ENCODE measurements around the gene BBS9. TPM values are rescaled to one million over a fixed set of nuclear protein-coding genes. Genes with fewer than 3 reads are reported as not detected.

Gene BBS9
- total and polyA plus RNA-seq, 2 experiments from 2014 or later, result 27.2 to 66.1 TPM

GRCh38 chr7:33589911-33590310, 460.5 kb downstream of the BBS9 start:
- Histone ChIP-seq H3K79me2 (replicated peaks; ENCODE audit: insufficient read depth) (no peaks in the 10 kb centered on the region), H3K4me1 (ENCODE audit: insufficient read depth) (peaks cover 4% of the 10 kb centered on the region; the same call in 1 of the 2 replicates), H3K4me2 (no peak overlapping the region), H4K20me1 (replicated peaks; ENCODE audit: insufficient read depth) (no peaks in the 10 kb centered on the region), H3K4me3 (no peak overlapping the region), H3K27ac (ENCODE audit: low read depth) (no peak overlapping the region), H2AFZ (no peak overlapping the region), H3K36me3 (ENCODE audit: insufficient read depth) (no peaks in the 10 kb centered on the region), H3K27me3 (ENCODE audit: insufficient read depth) (no peaks in the 10 kb centered on the region), H3F3A (replicated peaks; ENCODE audit: low read depth) (no peaks in the 10 kb centered on the region), H3K9me2 (ENCODE audit: insufficient read depth) (no peaks in the 10 kb centered on the region)
- no peak for DNase-seq (ENCODE audit: low spot score)
- no peak for ATAC-seq
- TF ChIP-seq ETS1 (IDR thresholded peaks at IDR 0.05) (no peak), EZH2phosphoT487 (IDR thresholded peaks at IDR 0.05; ENCODE audit: unreplicated experiment) (no peak), JUNB (IDR thresholded peaks at IDR 0.05; ENCODE audit: unreplicated experiment) (no peak), EZH2 (IDR thresholded peaks at IDR 0.05; ENCODE audit: low read depth, unreplicated experiment) (no peak), STAT1 (IDR thresholded peaks at IDR 0.05; ENCODE audit: unreplicated experiment) (no peak), POLR2AphosphoS5 (IDR thresholded peaks at IDR 0.05; ENCODE audit: low read depth) (no peak), CREB1 (CRISPR knock-in tag; IDR thresholded peaks at IDR 0.05; ENCODE audit: low read depth) (no peak), ZNF462 (CRISPR knock-in tag; IDR thresholded peaks at IDR 0.05) (no peak), ZNF114 (CRISPR knock-in tag; IDR thresholded peaks at IDR 0.05) (no peak), ZNF331 (CRISPR knock-in tag; IDR thresholded peaks at IDR 0.05; ENCODE audit: low read depth) (no peak), NANOG (IDR thresholded peaks at IDR 0.05; ENCODE audit: borderline replicate concordance) (no peak)
- TF ChIP-seq, protein P1, sequence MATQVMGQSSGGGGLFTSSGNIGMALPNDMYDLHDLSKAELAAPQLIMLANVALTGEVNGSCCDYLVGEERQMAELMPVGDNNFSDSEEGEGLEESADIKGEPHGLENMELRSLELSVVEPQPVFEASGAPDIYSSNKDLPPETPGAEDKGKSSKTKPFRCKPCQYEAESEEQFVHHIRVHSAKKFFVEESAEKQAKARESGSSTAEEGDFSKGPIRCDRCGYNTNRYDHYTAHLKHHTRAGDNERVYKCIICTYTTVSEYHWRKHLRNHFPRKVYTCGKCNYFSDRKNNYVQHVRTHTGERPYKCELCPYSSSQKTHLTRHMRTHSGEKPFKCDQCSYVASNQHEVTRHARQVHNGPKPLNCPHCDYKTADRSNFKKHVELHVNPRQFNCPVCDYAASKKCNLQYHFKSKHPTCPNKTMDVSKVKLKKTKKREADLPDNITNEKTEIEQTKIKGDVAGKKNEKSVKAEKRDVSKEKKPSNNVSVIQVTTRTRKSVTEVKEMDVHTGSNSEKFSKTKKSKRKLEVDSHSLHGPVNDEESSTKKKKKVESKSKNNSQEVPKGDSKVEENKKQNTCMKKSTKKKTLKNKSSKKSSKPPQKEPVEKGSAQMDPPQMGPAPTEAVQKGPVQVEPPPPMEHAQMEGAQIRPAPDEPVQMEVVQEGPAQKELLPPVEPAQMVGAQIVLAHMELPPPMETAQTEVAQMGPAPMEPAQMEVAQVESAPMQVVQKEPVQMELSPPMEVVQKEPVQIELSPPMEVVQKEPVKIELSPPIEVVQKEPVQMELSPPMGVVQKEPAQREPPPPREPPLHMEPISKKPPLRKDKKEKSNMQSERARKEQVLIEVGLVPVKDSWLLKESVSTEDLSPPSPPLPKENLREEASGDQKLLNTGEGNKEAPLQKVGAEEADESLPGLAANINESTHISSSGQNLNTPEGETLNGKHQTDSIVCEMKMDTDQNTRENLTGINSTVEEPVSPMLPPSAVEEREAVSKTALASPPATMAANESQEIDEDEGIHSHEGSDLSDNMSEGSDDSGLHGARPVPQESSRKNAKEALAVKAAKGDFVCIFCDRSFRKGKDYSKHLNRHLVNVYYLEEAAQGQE (IDR thresholded peaks at IDR 0.05; ENCODE audit: unreplicated experiment), result no peak
- TF ChIP-seq, protein P2, sequence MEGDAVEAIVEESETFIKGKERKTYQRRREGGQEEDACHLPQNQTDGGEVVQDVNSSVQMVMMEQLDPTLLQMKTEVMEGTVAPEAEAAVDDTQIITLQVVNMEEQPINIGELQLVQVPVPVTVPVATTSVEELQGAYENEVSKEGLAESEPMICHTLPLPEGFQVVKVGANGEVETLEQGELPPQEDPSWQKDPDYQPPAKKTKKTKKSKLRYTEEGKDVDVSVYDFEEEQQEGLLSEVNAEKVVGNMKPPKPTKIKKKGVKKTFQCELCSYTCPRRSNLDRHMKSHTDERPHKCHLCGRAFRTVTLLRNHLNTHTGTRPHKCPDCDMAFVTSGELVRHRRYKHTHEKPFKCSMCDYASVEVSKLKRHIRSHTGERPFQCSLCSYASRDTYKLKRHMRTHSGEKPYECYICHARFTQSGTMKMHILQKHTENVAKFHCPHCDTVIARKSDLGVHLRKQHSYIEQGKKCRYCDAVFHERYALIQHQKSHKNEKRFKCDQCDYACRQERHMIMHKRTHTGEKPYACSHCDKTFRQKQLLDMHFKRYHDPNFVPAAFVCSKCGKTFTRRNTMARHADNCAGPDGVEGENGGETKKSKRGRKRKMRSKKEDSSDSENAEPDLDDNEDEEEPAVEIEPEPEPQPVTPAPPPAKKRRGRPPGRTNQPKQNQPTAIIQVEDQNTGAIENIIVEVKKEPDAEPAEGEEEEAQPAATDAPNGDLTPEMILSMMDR (conservative IDR thresholded peaks at IDR 0.05; ENCODE audit: low read depth in 2 of 2), result no peak
- H3K4me3 Mint-ChIP-seq, result no peak overlapping the region
- no peaks in the 10 kb centered on the region for H3K9me3 Mint-ChIP-seq
- H3K27ac Mint-ChIP-seq, result no peak overlapping the region
- no peaks in the 10 kb centered on the region; the same call in 2 of the 3 replicates for H3K4me1 Mint-ChIP-seq
- H3K36me3 Mint-ChIP-seq (ENCODE audit: low read depth), result no peaks in the 10 kb centered on the region
- no peaks in the 10 kb centered on the region for H3K27me3 Mint-ChIP-seq (ENCODE audit: insufficient read depth, low read depth, poor library complexity)

Measured in GM23338 (cell line).